GM19395 (cell line): ENCODE data around the gene RPTN.

Experiments
- ATAC-seq: cut with Tn5 transposase; IDR thresholded peaks from one replicate; pipeline ENCODE4 v1.9.1; 2021; ENCODE audit warnings: mild to moderate bottlenecking, moderate library complexity; ENCODE audit not compliant: unreplicated experiment

The RPTN gene

GRCh38 chr1:152159144-152159543 lies at the start of gene RPTN:
Gene RPTN (minus strand): TSS chr1:152159228. CDS start chr1:152157889, 1,339 bp downstream.
- no peak for ATAC-seq

GRCh38 chr1:152198982-152199381 lies 40.0 kb upstream of the RPTN start:
- ATAC-seq: no peak

GRCh38 chr1:152197361-152197941 lies 38.4 kb upstream of the RPTN start:
- no peak for ATAC-seq

GRCh38 chr1:152191711-152192110 lies 32.7 kb upstream of the RPTN start:
- ATAC-seq: no peak

- no peak for ATAC-seq
Measured at GRCh38 chr1:152191260-152191659, 32.2 kb upstream of the RPTN start.

GRCh38 chr1:152190589-152190988 lies 31.6 kb upstream of the RPTN start:
- ATAC-seq: no peak

GRCh38 chr1:152189657-152190442 lies 30.8 kb upstream of the RPTN start:
- peak; percentile 61 for ATAC-seq

- no peak for ATAC-seq
Measured at GRCh38 chr1:152188673-152189591, 29.9 kb upstream of the RPTN start.

GRCh38 chr1:152186556-152187285 lies 27.7 kb upstream of the RPTN start:
- no peak for ATAC-seq

GRCh38 chr1:152185544-152186391 lies 26.7 kb upstream of the RPTN start:
- ATAC-seq: no peak

GRCh38 chr1:152182944-152183361 lies 23.9 kb upstream of the RPTN start:
- no peak for ATAC-seq

- ATAC-seq: no peak
Measured at GRCh38 chr1:152182431-152182830, 23.4 kb upstream of the RPTN start.

- no peak for ATAC-seq
Measured at GRCh38 chr1:152179566-152179965, 20.5 kb upstream of the RPTN start.

GRCh38 chr1:152170287-152170905 lies 11.4 kb upstream of the RPTN start:
- no peak for ATAC-seq

- ATAC-seq: no peak
Measured at GRCh38 chr1:152169366-152170025, 10.5 kb upstream of the RPTN start.

- ATAC-seq: no peak
Measured at GRCh38 chr1:152168535-152168868, 9.5 kb upstream of the RPTN start.

GRCh38 chr1:152167835-152168534 lies 9.0 kb upstream of the RPTN start:
- no peak for ATAC-seq

GRCh38 chr1:152166966-152167365 lies 7.9 kb upstream of the RPTN start:
- no peak for ATAC-seq
